H1 (cell line): Measurements from ENCODE around the gene HMG20A.
"Not testable (repeated sequence)": the region's sequence is repeated elsewhere in the genome, so short reads cannot be mapped to it uniquely, and the experiment has no call there.

ENCODE experiments used
- CEBPB ChIP-seq: IDR thresholded peaks from 2 replicates; pipeline ENCODE4 v1.6.1; 2012; ENCODE audit warnings: low read depth, low read length
- EP300 ChIP-seq, 2 experiments: IDR thresholded peaks; 1 replicate in 1 of 2; 2 replicates in 1 of 2; pipeline ENCODE4 v1.6.1; 2011 to 2012; ENCODE audit warnings: low read depth in 2 of 2, low read length in 2 of 2, mild to moderate bottlenecking in 2 of 2, borderline replicate concordance in 1 of 2, inconsistent platforms in 1 of 2, moderate library complexity in 1 of 2
- HDAC2 ChIP-seq, 2 experiments: fragments of 300-600 bp in 1 of 2; sonication (generic) in 1 of 2; IDR thresholded peaks; 2 replicates each; pipeline ENCODE4 v1.6.1; 2011 to 2012; ENCODE audit warnings: low read depth in 2 of 2, low read length in 2 of 2, mild to moderate bottlenecking in 2 of 2, moderate library complexity in 2 of 2, borderline replicate concordance in 1 of 2, inconsistent platforms in 1 of 2
- JUND ChIP-seq: IDR thresholded peaks from 2 replicates; pipeline ENCODE4 v1.6.1; 2011; ENCODE audit warnings: mild to moderate bottlenecking, improper control_type of control experiment, low read length
- POLR2A ChIP-seq, 2 experiments: IDR thresholded peaks; 1 replicate in 1 of 2; 2 replicates in 1 of 2; pipeline ENCODE4 v1.6.1; 2011; ENCODE audit warnings: low read depth in 2 of 2, low read length in 2 of 2, mild to moderate bottlenecking in 2 of 2; ENCODE audit errors: control extremely low read depth in 1 of 2
- POLR2AphosphoS5 ChIP-seq: IDR thresholded peaks from 2 replicates; pipeline ENCODE4 v1.6.1; 2011; ENCODE audit warnings: low read depth, low read length
- RFX5 ChIP-seq: IDR thresholded peaks from 2 replicates; pipeline ENCODE4 v1.6.1; 2011; ENCODE audit warnings: low read depth, low read length, improper control_type of control experiment, borderline replicate concordance
- SIRT6 ChIP-seq: IDR thresholded peaks from one replicate; pipeline ENCODE4 v1.7.1; 2012; ENCODE audit warnings: low read length, inconsistent platforms
- TCF12 ChIP-seq: IDR thresholded peaks from 2 replicates; pipeline ENCODE4 v1.6.1; 2011; ENCODE audit warnings: low read depth, mild to moderate bottlenecking, low read length
- ZNF274 ChIP-seq: IDR thresholded peaks from 2 replicates; pipeline ENCODE4 v1.7.0; 2012; ENCODE audit warnings: low read length, borderline replicate concordance; ENCODE audit errors: extremely low read depth
- TF ChIP-seq, protein P1 (sequence below), 3 experiments: IDR thresholded peaks; 1 replicate in 2 of 3; 2 replicates in 1 of 3; pipeline versions ENCODE4 v1.5.1 to v1.6.1; 2011; ENCODE audit warnings: low read length in 3 of 3, mild to moderate bottlenecking in 3 of 3, inconsistent platforms in 2 of 3, low read depth in 1 of 3, moderate library complexity in 1 of 3; ENCODE audit not compliant: insufficient read depth in 1 of 3; ENCODE audit errors: control extremely low read depth in 1 of 3

DNA sequence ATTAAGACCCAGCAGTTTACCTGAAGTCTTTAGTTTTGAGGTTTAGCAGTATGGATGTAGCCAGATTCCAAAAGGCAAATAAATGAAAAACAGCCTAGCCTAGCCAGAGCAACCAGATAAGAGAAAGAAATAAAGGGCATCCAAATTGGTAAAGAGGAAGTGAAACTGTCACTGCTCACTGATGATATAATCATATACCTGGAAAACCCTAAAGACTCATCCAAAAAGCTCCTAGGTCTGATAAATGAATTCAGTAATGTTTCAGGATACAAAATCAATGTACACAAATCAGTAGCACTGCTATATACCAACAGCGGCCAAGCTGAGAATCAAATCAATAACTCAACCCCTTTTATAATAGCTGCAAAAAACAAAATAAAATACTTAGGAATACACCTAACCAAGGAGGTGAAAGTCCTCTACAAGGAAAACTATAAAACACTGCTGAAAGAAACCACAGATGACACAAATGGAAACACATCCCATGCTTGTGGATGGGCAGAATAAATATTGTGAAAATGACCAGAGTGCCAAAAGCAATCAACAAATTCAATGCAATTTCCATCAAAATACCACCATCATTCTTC is 14.4 kb upstream of the HMG20A start:
- TF ChIP-seq TCF12; HDAC2 (IDR thresholded peaks at IDR 0.05; ENCODE audit: borderline replicate concordance in 1 of 2, low read depth in 2 of 2, low read length in 2 of 2); RFX5; POLR2A (IDR thresholded peaks at IDR 0.05; ENCODE audit: control extremely low read depth in 1 of 2, low read depth in 2 of 2, low read length in 2 of 2); ZNF274; JUND; POLR2AphosphoS5; EP300 (IDR thresholded peaks at IDR 0.05; ENCODE audit: borderline replicate concordance in 1 of 2, low read depth in 2 of 2, low read length in 2 of 2); CEBPB; SIRT6: not testable (repeated sequence)
- TF ChIP-seq, protein P1, sequence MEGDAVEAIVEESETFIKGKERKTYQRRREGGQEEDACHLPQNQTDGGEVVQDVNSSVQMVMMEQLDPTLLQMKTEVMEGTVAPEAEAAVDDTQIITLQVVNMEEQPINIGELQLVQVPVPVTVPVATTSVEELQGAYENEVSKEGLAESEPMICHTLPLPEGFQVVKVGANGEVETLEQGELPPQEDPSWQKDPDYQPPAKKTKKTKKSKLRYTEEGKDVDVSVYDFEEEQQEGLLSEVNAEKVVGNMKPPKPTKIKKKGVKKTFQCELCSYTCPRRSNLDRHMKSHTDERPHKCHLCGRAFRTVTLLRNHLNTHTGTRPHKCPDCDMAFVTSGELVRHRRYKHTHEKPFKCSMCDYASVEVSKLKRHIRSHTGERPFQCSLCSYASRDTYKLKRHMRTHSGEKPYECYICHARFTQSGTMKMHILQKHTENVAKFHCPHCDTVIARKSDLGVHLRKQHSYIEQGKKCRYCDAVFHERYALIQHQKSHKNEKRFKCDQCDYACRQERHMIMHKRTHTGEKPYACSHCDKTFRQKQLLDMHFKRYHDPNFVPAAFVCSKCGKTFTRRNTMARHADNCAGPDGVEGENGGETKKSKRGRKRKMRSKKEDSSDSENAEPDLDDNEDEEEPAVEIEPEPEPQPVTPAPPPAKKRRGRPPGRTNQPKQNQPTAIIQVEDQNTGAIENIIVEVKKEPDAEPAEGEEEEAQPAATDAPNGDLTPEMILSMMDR (IDR thresholded peaks at IDR 0.05; ENCODE audit: control extremely low read depth in 1 of 3, insufficient read depth in 1 of 3, low read depth in 1 of 3, low read length in 3 of 3) = not testable (repeated sequence)
